G401 (cell line): ENCODE data around the gene CEP57L1. TPM values are rescaled to one million over a fixed set of nuclear protein-coding genes. Genes with fewer than 3 reads are reported as not detected.

ENCODE experiments used
- DNase-seq: peaks from one replicate; pipeline ENCODE4 v3.0.0-alpha.2; 2015; ENCODE audit warnings: low spot score
- in situ Hi-C: cut with HindIII; loops from 2 replicates; pipeline ENCODE4 v1.10.0; 2016; ENCODE audit warnings: low sequenced_read_pairs, mixed read lengths
- total RNA-seq: library from RNA; depleted of rRNA; stranded (reverse); fragments of >200 nt; shearing (Covaris generic); gene quantifications from 2 replicates; pipeline ENCODE4 v1.2.3, GENCODE V29; 2014; rRNA removed

CEP57L1 gene
- total RNA-seq, 1 experiment from 2014 or later = 43.4 TPM

GRCh38 chr6:109194880-109195279 lies 99.6 kb downstream of the CEP57L1 start:
- in situ Hi-C loops = no loop called here
- no peak for DNase-seq

GRCh38 chr6:109197061-109197460 lies 101.8 kb downstream of the CEP57L1 start:
- in situ Hi-C loops = no loop called here

GRCh38 chr6:109202409-109203264 lies 107.3 kb downstream of the CEP57L1 start:
- in situ Hi-C loops = no loop called here
- DNase-seq = no peak

More at GRCh38 chr6:109197061-109197460, 101.8 kb downstream of the CEP57L1 start:
- no peak for DNase-seq

- in situ Hi-C loops = no loop called here
- DNase-seq = no peak
Observed at GRCh38 chr6:109204511-109204910, 109.2 kb downstream of the CEP57L1 start.

- in situ Hi-C loops = no loop called here
Observed at GRCh38 chr6:109212683-109213082, 117.4 kb downstream of the CEP57L1 start.

More at GRCh38 chr6:109212683-109213082, 117.4 kb downstream of the CEP57L1 start:
- DNase-seq = no peak

Other genes with a start within 250 kb of the CEP57L1 start
- 0.54 and 2.5 TPM in 2 replicates for gene ARMC2, start 247.1 kb upstream of the CEP57L1 start, total RNA-seq
- gene SESN1, start 661 bp upstream of the CEP57L1 start, total RNA-seq = 25.0 and 36.0 TPM in 2 replicates